Fibroblast of pulmonary artery (primary cell): ENCODE measurements around the gene CREB5.

Experiments used
- DNase-seq: peaks from one replicate; pipeline ENCODE4 v3.0.0-alpha.2; 2010; ENCODE audit warnings: low read depth
- H3K4me3 ChIP-seq: replicated peaks from 2 replicates; pipeline ENCODE4 v1.5.1; 2011; ENCODE audit warnings: low read depth, mild to moderate bottlenecking, control low read depth, low read length, moderate library complexity
- CTCF ChIP-seq: IDR thresholded peaks from 2 replicates; pipeline ENCODE4 v1.5.1; 2011; ENCODE audit warnings: mild to moderate bottlenecking, control low read depth, low read length, inconsistent platforms; ENCODE audit errors: missing control alignments

CREB5 gene

GRCh38 chr7:28376634-28377033 is 35.7 kb upstream of the CREB5 start:
- no peak overlapping the region for H3K4me3 ChIP-seq
- DNase-seq: no peak
- no peak for TF ChIP-seq CTCF

GRCh38 chr7:28378574-28379149 is 33.7 kb upstream of the CREB5 start:
- no peak overlapping the region for H3K4me3 ChIP-seq
- no peak for TF ChIP-seq CTCF
- no peak for DNase-seq

- TF ChIP-seq CTCF: no peak
- no peak overlapping the region for H3K4me3 ChIP-seq
- DNase-seq: peak; percentile 33
These were observed 30.9 kb upstream of the CREB5 start for GRCh38 chr7:28381466-28381865.

DNA sequence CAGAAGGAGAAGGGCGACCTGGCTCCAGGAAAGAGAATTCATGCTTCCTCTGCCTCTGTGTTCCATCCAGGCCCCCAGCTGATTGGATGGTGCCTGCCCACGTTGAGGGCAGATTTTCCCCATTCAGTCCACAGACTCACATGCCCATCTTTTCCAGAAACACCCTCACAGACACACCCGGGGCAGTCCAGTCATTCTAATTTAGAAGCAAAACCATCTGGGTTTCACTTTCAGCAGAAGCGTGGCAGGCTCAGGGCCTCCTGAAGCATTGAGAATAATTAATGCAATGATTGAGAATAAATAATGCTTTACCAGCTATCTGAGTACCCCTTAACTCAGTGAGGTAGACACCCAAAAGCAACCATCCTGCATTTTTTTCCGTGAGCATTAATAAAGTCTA is 30.2 kb upstream of the CREB5 start:
- no peak for TF ChIP-seq CTCF
- DNase-seq: no peak
- H3K4me3 ChIP-seq: no peak overlapping the region

GRCh38 chr7:28383975-28384374 is 28.3 kb upstream of the CREB5 start:
- no peak overlapping the region for H3K4me3 ChIP-seq
- DNase-seq: no peak
- no peak for TF ChIP-seq CTCF

DNA sequence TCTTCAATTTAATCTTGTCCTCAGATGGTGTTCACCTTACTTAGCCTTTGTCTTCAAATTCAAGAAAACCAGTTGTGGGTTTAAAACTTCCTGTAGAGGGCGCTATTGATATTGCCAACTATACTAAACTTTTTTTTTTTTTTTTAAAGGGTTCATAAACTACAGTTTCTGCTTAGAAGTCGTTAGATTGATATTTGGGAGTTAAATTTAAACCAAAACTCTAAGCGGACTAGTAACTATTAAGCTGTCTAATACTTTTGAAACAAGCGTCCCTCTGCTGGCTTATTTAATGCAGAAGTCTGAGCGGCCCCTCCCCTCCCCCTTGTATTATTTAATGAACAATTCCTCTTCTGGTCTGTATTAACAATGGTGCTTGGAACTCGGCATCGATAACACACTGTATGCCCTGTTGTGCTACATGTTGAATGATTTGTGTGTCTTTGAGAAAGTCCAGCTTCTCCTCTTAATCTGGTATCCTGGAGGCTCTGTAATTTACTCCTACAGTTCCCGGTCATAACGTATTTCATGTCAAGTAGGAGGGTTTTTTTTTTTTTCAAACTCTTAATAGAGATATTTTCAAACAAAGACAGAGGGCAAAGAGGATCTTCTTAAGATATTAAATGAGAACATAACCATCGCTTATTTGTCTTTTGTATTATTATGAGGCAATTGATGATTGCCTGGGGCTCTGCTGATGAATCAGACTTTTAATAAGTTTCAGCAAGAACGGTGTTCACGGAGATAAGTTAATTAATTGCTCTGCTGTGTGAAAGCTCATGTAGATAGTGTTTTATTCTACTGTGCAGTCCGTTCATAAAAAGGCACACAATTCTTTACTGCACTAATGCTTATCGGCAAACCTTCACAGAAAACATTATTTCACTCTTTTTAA is 22.6 kb upstream of the CREB5 start:
- peak overlapping the region; percentile 42 for H3K4me3 ChIP-seq
- peak; percentile 81 for DNase-seq
- peak; percentile 70 for TF ChIP-seq CTCF
